ENCODE measurements around the gene PRICKLE4. TPM values are rescaled to one million over a fixed set of nuclear protein-coding genes. Genes with fewer than 3 reads are reported as not detected.

The PRICKLE4 gene
- total and polyA plus RNA-seq, 2 of the 13 experiments (the other 11 are each of a cell fraction or from before 2014, with no cell fraction given), result 0.92 to 1.2 TPM

- TF ChIP-seq E2F5 (CRISPR knock-in tag; conservative IDR thresholded peaks at IDR 0.05) (no peak), ZNF577 (CRISPR knock-in tag; IDR thresholded peaks at IDR 0.05; ENCODE audit: borderline replicate concordance, low read depth) (no peak), ZNF20 (CRISPR knock-in tag; IDR thresholded peaks at IDR 0.05) (no peak), ZNF253 (CRISPR knock-in tag; IDR thresholded peaks at IDR 0.05; ENCODE audit: borderline replicate concordance) (peak; percentile 45; the same call in 1 of the 2 replicates), KLF9 (CRISPR knock-in tag; IDR thresholded peaks at IDR 0.05; ENCODE audit: low read depth) (no peak), ZNF18 (CRISPR knock-in tag; IDR thresholded peaks at IDR 0.05; ENCODE audit: insufficient replicate concordance) (no peak), MXD3 (CRISPR knock-in tag; IDR thresholded peaks at IDR 0.05) (no peak; the same call in 1 of the 2 replicates), HOMEZ (CRISPR knock-in tag; IDR thresholded peaks at IDR 0.05; ENCODE audit: low read depth) (no peak), NAIF1 (CRISPR knock-in tag; IDR thresholded peaks at IDR 0.05; ENCODE audit: borderline replicate concordance) (no peak), ASH2L (IDR thresholded peaks at IDR 0.05; ENCODE audit: insufficient read length, low read depth, low read length) (no peak), ZNF546 (CRISPR knock-in tag; conservative IDR thresholded peaks at IDR 0.05) (no peak), SMARCE1 (IDR thresholded peaks at IDR 0.05; ENCODE audit: borderline replicate concordance) (no peak), NFRKB (IDR thresholded peaks at IDR 0.05) (no peak), ISL2 (CRISPR knock-in tag; IDR thresholded peaks at IDR 0.05) (peak; percentile 60; the same call in 1 of the 2 replicates), MTA1 (CRISPR knock-in tag; IDR thresholded peaks at IDR 0.05; ENCODE audit: borderline replicate concordance) (no peak), TGIF2 (CRISPR knock-in tag; IDR thresholded peaks at IDR 0.05) (peak; percentile 51; the same call in 1 of the 2 replicates), ZNF382 (CRISPR knock-in tag; IDR thresholded peaks at IDR 0.05; ENCODE audit: borderline replicate concordance) (no peak), YY1 (IDR thresholded peaks at IDR 0.05; ENCODE audit: insufficient read depth, insufficient replicate concordance, low read depth, low read length) (no peak), ZBTB4 (CRISPR knock-in tag; IDR thresholded peaks at IDR 0.05; ENCODE audit: borderline replicate concordance) (no peak), PHF8 (CRISPR knock-in tag; IDR thresholded peaks at IDR 0.05) (no peak), KDM3A (CRISPR knock-in tag; IDR thresholded peaks at IDR 0.05; ENCODE audit: low read depth) (no peak), ZNF570 (CRISPR knock-in tag; IDR thresholded peaks at IDR 0.05; ENCODE audit: borderline replicate concordance) (no peak)
Measured at GRCh38 chr6:41741625-41742490, 38.7 kb upstream of the PRICKLE4 start (continued).

Measured in HepG2 (cell line).